IMR-90 (cell line): ENCODE results near the gene FOXO4.

Experiments used
- BHLHE40 ChIP-seq: fragments of 150-350 bp; IDR thresholded peaks from 2 replicates; pipeline ENCODE4 v1.6.1; 2016; ENCODE audit warnings: mild to moderate bottlenecking, low read depth, low read length
- CEBPB ChIP-seq: IDR thresholded peaks from 2 replicates; pipeline ENCODE4 v1.6.1; 2012; ENCODE audit warnings: low read depth, low read length, improper control_type of control experiment
- MAZ ChIP-seq: IDR thresholded peaks from 2 replicates; pipeline ENCODE4 v1.6.1; 2012; ENCODE audit warnings: low read depth, mild to moderate bottlenecking, low read length, improper control_type of control experiment, moderate library complexity, borderline replicate concordance
- MXI1 ChIP-seq: IDR thresholded peaks from 2 replicates; pipeline ENCODE4 v1.6.1; 2012; ENCODE audit warnings: low read depth, mild to moderate bottlenecking, low read length, moderate library complexity, borderline replicate concordance
- POLR2A ChIP-seq: IDR thresholded peaks from 2 replicates; pipeline ENCODE4 v1.6.1; 2012; ENCODE audit warnings: mild to moderate bottlenecking, low read depth, low read length
- RAD21 ChIP-seq: IDR thresholded peaks from 2 replicates; pipeline ENCODE4 v1.6.1; 2012; ENCODE audit warnings: low read length, improper control_type of control experiment
- RCOR1 ChIP-seq: IDR thresholded peaks from 2 replicates; pipeline ENCODE4 v1.6.1; 2012; ENCODE audit warnings: mild to moderate bottlenecking, low read length, improper control_type of control experiment; ENCODE audit not compliant: insufficient replicate concordance
- SMC3 ChIP-seq: fragments of 150-350 bp; IDR thresholded peaks from 2 replicates; pipeline ENCODE4 v1.6.1; 2016; ENCODE audit warnings: low read depth, mild to moderate bottlenecking, antibody characterized with exemption, low read length, moderate library complexity
- TF ChIP-seq, protein P1 (sequence below): conservative IDR thresholded peaks from 2 replicates; pipeline ENCODE4 v1.5.1; 2012; ENCODE audit warnings: mild to moderate bottlenecking, low read depth, low read length, improper control_type of control experiment
- TF ChIP-seq, protein P2 (sequence below): fragments of 150-350 bp; IDR thresholded peaks from 2 replicates; pipeline ENCODE4 v1.6.1; 2017; ENCODE audit warnings: mild to moderate bottlenecking, antibody characterized with exemption, low read length, low read depth
- TF ChIP-seq, protein P3 (sequence below): fragments of 150-350 bp; IDR thresholded peaks from 2 replicates; pipeline ENCODE4 v1.6.1; 2016; ENCODE audit warnings: low read depth, mild to moderate bottlenecking, low read length, moderate library complexity, borderline replicate concordance

DNA sequence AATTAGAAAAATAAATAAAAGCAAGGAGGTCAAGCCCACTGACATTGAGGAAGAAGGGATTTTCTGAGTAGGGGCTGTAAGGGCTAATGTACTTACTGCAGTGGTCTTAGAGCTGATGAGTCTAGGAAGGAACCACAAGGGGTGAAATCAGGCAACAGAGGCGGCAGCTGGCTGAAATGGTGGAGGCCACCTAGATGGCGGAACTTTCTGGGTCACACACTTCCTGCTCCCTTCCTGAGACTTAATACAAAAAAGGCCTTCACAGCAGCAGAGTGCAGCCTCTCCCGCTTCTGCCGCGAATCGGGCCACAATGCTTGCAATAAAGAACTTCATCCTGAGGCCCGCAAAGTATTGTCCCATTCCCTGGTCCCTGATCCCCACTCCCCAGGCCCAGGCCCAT, 42.9 kb upstream of the FOXO4 start:
- TF ChIP-seq BHLHE40 (no peak), RAD21 (no peak), POLR2A (no peak), CEBPB (no peak), MXI1 (no peak), RCOR1 (no peak), MAZ (no peak), SMC3 (no peak)
- TF ChIP-seq, protein P1, sequence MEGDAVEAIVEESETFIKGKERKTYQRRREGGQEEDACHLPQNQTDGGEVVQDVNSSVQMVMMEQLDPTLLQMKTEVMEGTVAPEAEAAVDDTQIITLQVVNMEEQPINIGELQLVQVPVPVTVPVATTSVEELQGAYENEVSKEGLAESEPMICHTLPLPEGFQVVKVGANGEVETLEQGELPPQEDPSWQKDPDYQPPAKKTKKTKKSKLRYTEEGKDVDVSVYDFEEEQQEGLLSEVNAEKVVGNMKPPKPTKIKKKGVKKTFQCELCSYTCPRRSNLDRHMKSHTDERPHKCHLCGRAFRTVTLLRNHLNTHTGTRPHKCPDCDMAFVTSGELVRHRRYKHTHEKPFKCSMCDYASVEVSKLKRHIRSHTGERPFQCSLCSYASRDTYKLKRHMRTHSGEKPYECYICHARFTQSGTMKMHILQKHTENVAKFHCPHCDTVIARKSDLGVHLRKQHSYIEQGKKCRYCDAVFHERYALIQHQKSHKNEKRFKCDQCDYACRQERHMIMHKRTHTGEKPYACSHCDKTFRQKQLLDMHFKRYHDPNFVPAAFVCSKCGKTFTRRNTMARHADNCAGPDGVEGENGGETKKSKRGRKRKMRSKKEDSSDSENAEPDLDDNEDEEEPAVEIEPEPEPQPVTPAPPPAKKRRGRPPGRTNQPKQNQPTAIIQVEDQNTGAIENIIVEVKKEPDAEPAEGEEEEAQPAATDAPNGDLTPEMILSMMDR, result no peak
- TF ChIP-seq, protein P2, sequence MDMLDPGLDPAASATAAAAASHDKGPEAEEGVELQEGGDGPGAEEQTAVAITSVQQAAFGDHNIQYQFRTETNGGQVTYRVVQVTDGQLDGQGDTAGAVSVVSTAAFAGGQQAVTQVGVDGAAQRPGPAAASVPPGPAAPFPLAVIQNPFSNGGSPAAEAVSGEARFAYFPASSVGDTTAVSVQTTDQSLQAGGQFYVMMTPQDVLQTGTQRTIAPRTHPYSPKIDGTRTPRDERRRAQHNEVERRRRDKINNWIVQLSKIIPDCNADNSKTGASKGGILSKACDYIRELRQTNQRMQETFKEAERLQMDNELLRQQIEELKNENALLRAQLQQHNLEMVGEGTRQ, result no peak
- TF ChIP-seq, protein P3, sequence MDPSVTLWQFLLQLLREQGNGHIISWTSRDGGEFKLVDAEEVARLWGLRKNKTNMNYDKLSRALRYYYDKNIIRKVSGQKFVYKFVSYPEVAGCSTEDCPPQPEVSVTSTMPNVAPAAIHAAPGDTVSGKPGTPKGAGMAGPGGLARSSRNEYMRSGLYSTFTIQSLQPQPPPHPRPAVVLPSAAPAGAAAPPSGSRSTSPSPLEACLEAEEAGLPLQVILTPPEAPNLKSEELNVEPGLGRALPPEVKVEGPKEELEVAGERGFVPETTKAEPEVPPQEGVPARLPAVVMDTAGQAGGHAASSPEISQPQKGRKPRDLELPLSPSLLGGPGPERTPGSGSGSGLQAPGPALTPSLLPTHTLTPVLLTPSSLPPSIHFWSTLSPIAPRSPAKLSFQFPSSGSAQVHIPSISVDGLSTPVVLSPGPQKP, result no peak
